GM18502 (cell line): ENCODE measurements around the gene PDSS2.
A peak's percentile ranks its signal among the peaks of the same experiment; 100 is the strongest.

Experiments
- ATAC-seq: cut with Tn5 transposase; IDR thresholded peaks from one replicate; pipeline ENCODE4 v1.9.1; 2021; ENCODE audit warnings: mild to moderate bottlenecking; ENCODE audit not compliant: unreplicated experiment, poor library complexity

PDSS2 gene

GRCh38 chr6:107459283-107460082 lies at the start of gene PDSS2:
Gene PDSS2, minus strand, starts transcription at chr6:107459564. Its CDS starts 279 bp downstream, at chr6:107459285.
- peak; percentile 95 for ATAC-seq

- no peak for ATAC-seq
Observed at GRCh38 chr6:107506145-107506544, 46.8 kb upstream of the PDSS2 start.

GRCh38 chr6:107504270-107505026 lies 45.1 kb upstream of the PDSS2 start:
- no peak for ATAC-seq

- no peak for ATAC-seq
Observed at GRCh38 chr6:107496892-107497684, 37.7 kb upstream of the PDSS2 start.

GRCh38 chr6:107495971-107496370 lies 36.6 kb upstream of the PDSS2 start:
- ATAC-seq, result no peak

GRCh38 chr6:107495196-107495643 lies 35.9 kb upstream of the PDSS2 start:
- no peak for ATAC-seq

GRCh38 chr6:107493158-107494057 lies 34.0 kb upstream of the PDSS2 start:
- no peak for ATAC-seq

GRCh38 chr6:107491760-107492660 lies 32.6 kb upstream of the PDSS2 start:
- ATAC-seq, result no peak

- no peak for ATAC-seq
Observed at GRCh38 chr6:107491138-107491609, 31.8 kb upstream of the PDSS2 start.

GRCh38 chr6:107490566-107491137 lies 31.3 kb upstream of the PDSS2 start:
- ATAC-seq, result no peak

- ATAC-seq, result peak; percentile 48
Observed at GRCh38 chr6:107489636-107490565, 30.5 kb upstream of the PDSS2 start, which contains the start of gene SOBP. Gene SOBP, plus strand, starts transcription at chr6:107490117. Its CDS starts 500 bp downstream, at chr6:107490617.

GRCh38 chr6:107488875-107489635 lies 29.7 kb upstream of the PDSS2 start:
- peak; percentile 14 for ATAC-seq

GRCh38 chr6:107488174-107488874 lies 29.0 kb upstream of the PDSS2 start:
- ATAC-seq, result no peak

- no peak for ATAC-seq
Observed at GRCh38 chr6:107485157-107485556, 25.8 kb upstream of the PDSS2 start.

GRCh38 chr6:107479089-107479690 lies 19.8 kb upstream of the PDSS2 start:
- ATAC-seq, result no peak
